ENCODE data around the gene ZNF536. TPM values are rescaled to one million over a fixed set of nuclear protein-coding genes. Genes with fewer than 3 reads are reported as not detected.

Gene ZNF536
- total RNA-seq, 1 experiment from 2014 or later: 0.35 TPM

DNA sequence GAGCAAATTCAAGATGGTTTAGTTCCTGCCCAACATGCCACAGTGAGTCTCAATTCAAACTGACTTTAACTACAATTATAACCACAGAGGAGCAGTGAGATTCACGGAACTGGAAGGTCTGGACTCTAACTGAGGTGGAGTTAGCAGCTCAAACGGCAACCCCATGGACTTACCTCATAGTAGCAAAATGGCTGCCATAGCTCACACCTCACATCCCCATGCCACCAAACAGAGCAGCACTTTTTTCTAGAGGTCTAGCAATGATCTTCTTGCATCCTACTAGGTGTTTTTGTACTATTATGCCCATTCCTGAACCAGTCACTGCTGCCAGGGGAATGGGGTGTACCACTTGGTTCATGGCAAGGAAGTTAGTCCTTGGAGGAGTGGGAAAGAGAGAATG lies 87.7 kb downstream of the ZNF536 start:
- DNase-seq (ENCODE audit: low spot score) (no peak), ATAC-seq (no peak)
- no peaks in the 10 kb centered on the region for H3K9me3 Mint-ChIP-seq
- no peaks in the 10 kb centered on the region; the same call in 1 of the 2 replicates for H3K27me3 Mint-ChIP-seq (ENCODE audit: low read depth)
- POLR2A ChIA-PET: no interaction called here
- 0 out of 2 replicates have a peak, but pooled peaks cover 4% of the 10 kb centered on the region for H3K4me1 Mint-ChIP-seq
- TF ChIP-seq STAT6 (CRISPR knock-in tag; conservative IDR thresholded peaks at IDR 0.05; ENCODE audit: low read depth) (no peak), GTF2I (CRISPR knock-in tag; conservative IDR thresholded peaks at IDR 0.05) (no peak), E2F4 (CRISPR knock-in tag; IDR thresholded peaks at IDR 0.05; ENCODE audit: borderline replicate concordance, low read depth) (no peak), HMGA2 (CRISPR knock-in tag; IDR thresholded peaks at IDR 0.05) (no peak), NR3C1 (CRISPR knock-in tag; conservative IDR thresholded peaks at IDR 0.05; ENCODE audit: low read depth) (no peak), ARID4B (CRISPR knock-in tag; IDR thresholded peaks at IDR 0.05; ENCODE audit: borderline replicate concordance) (no peak), TP53 (CRISPR knock-in tag; IDR thresholded peaks at IDR 0.05) (no peak), TEAD1 (CRISPR knock-in tag; IDR thresholded peaks at IDR 0.05) (no peak), USF1 (CRISPR knock-in tag; IDR thresholded peaks at IDR 0.05) (no peak), PRRX2 (CRISPR knock-in tag; IDR thresholded peaks at IDR 0.05) (no peak), E2F1 (CRISPR knock-in tag; IDR thresholded peaks at IDR 0.05) (no peak), FOXJ3 (CRISPR knock-in tag; IDR thresholded peaks at IDR 0.05; ENCODE audit: borderline replicate concordance) (no peak), CDX4 (CRISPR knock-in tag; IDR thresholded peaks at IDR 0.05; ENCODE audit: borderline replicate concordance) (no peak), GABPB1 (CRISPR knock-in tag; IDR thresholded peaks at IDR 0.05) (no peak), ESRRA (CRISPR knock-in tag; IDR thresholded peaks at IDR 0.05; ENCODE audit: borderline replicate concordance) (no peak), ERG (CRISPR knock-in tag; IDR thresholded peaks at IDR 0.05) (no peak), E2F5 (CRISPR knock-in tag; IDR thresholded peaks at IDR 0.05) (no peak), NR2C2 (CRISPR knock-in tag; IDR thresholded peaks at IDR 0.05) (no peak)
- TF ChIP-seq, protein P1, sequence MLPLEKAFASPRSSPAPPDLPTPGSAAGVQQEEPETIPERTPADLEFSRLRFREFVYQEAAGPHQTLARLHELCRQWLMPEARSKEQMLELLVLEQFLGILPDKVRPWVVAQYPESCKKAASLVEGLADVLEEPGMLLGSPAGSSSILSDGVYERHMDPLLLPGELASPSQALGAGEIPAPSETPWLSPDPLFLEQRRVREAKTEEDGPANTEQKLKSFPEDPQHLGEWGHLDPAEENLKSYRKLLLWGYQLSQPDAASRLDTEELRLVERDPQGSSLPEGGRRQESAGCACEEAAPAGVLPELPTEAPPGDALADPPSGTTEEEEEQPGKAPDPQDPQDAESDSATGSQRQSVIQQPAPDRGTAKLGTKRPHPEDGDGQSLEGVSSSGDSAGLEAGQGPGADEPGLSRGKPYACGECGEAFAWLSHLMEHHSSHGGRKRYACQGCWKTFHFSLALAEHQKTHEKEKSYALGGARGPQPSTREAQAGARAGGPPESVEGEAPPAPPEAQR (CRISPR knock-in tag; IDR thresholded peaks at IDR 0.05): no peak
- TF ChIP-seq, protein P2, sequence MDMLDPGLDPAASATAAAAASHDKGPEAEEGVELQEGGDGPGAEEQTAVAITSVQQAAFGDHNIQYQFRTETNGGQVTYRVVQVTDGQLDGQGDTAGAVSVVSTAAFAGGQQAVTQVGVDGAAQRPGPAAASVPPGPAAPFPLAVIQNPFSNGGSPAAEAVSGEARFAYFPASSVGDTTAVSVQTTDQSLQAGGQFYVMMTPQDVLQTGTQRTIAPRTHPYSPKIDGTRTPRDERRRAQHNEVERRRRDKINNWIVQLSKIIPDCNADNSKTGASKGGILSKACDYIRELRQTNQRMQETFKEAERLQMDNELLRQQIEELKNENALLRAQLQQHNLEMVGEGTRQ (CRISPR knock-in tag; IDR thresholded peaks at IDR 0.05): no peak
- CTCF ChIA-PET: no interaction called here
- no peak overlapping the region for H3K4me3 Mint-ChIP-seq
- no peaks in the 10 kb centered on the region for H3K36me3 Mint-ChIP-seq
- no peak overlapping the region for H3K27ac Mint-ChIP-seq
